Measurements from ENCODE around the gene KATNB1.

KATNB1 gene

GRCh38 chr16:57798953-57799599, 63.5 kb downstream of the KATNB1 start:
- no peak for DNase-seq (ENCODE audit: extremely low read depth, low read depth)
- no peak for TF ChIP-seq CTCF (IDR thresholded peaks at IDR 0.05; ENCODE audit: low read depth, low read length)

GRCh38 chr16:57799600-57800199, 64.1 kb downstream of the KATNB1 start:
- no peak for DNase-seq (ENCODE audit: extremely low read depth, low read depth)
- no peak for TF ChIP-seq CTCF (IDR thresholded peaks at IDR 0.05; ENCODE audit: low read depth, low read length)

- no peak for TF ChIP-seq CTCF (IDR thresholded peaks at IDR 0.05; ENCODE audit: low read depth, low read length)
- DNase-seq (ENCODE audit: extremely low read depth, low read depth) = no peak
Observed at GRCh38 chr16:57800200-57801097, 64.9 kb downstream of the KATNB1 start.

- DNase-seq (ENCODE audit: extremely low read depth, low read depth) = no peak
- TF ChIP-seq CTCF (IDR thresholded peaks at IDR 0.05; ENCODE audit: low read depth, low read length) = no peak; the same call in 1 of the 2 replicates
Observed at GRCh38 chr16:57801098-57801808, 65.7 kb downstream of the KATNB1 start.

GRCh38 chr16:57801809-57802340, 66.3 kb downstream of the KATNB1 start:
- no peak for DNase-seq (ENCODE audit: extremely low read depth, low read depth)
- TF ChIP-seq CTCF (IDR thresholded peaks at IDR 0.05; ENCODE audit: low read depth, low read length) = no peak

- no peak for DNase-seq (ENCODE audit: extremely low read depth, low read depth)
- no peak; the same call in 1 of the 2 replicates for TF ChIP-seq CTCF (IDR thresholded peaks at IDR 0.05; ENCODE audit: low read depth, low read length)
Observed at GRCh38 chr16:57802341-57803133, 67.0 kb downstream of the KATNB1 start, which contains the start of gene KIFC3. Gene KIFC3, minus strand, starts transcription at chr16:57802491. Its CDS starts 4,248 bp downstream, at chr16:57798243.

Measured in AG09319 (cell line).